HepG2 (cell line): ENCODE measurements around the gene CD79A. TPM values are rescaled to one million over a fixed set of nuclear protein-coding genes. Genes with fewer than 3 reads are reported as not detected.

Source experiments
- ATAC-seq: fragments of 200-7000 bp; cut with Tn5 transposase; 3 replicates; pipeline ENCODE4 v1.9.1; 2020; ENCODE audit warnings: mild to moderate bottlenecking, moderate library complexity
- BruUV-seq: library from RNA; stranded (reverse); fragments of 400-500 nt; replicated peaks from 2 replicates; lab custom pipeline; 2021; lab: Mats Ljungman, UMichigan
- CTCF ChIA-PET: fragments of 300-600 bp; formaldehyde crosslinking; extraction: SDS; loops from one replicate; lab custom pipeline; 2021; ENCODE audit warnings: low total read pairs, inconsistent platforms, low intra/inter-chr PET ratio; lab: Yijun Ruan, JAX
- POLR2A ChIA-PET: fragments of 350-600 bp; sonication (Branson Sonifier 250); formaldehyde crosslinking; loops from one replicate; lab custom pipeline; 2020; ENCODE audit warnings: antibody characterized with exemption, inconsistent platforms; lab: Yijun Ruan, JAX
- DNase-seq: peaks from one replicate; pipeline ENCODE4 v3.0.0-alpha.2; 2015; ENCODE audit warnings: low spot score
- FAIRE-seq: peaks from 3 replicates; lab custom pipeline; 2011; peaks lifted over from hg19 to GRCh38; lab: Jason Lieb, UNC
- H2AFZ ChIP-seq: one replicate; pipeline ENCODE4 v1.6.1; 2011; ENCODE audit warnings: low read length, inconsistent platforms
- H3K27ac ChIP-seq: fragments of 300-600 bp; 3 replicates; pipeline ENCODE4 v1.8.0; 2011; ENCODE audit warnings: mixed run types, mild to moderate bottlenecking, mixed read lengths, low read length, inconsistent platforms; ENCODE audit not compliant: insufficient read depth; ENCODE audit errors: extremely low read length
- H3K27me3 ChIP-seq, 2 experiments: fragments of 200-600 bp in 1 of 2; 2 replicates in 1 of 2; 3 replicates in 1 of 2; pipeline versions ENCODE4 v1.6.0 to v1.8.0; 2011; ENCODE audit warnings: low read length in 2 of 2, mild to moderate bottlenecking in 2 of 2, moderate library complexity in 2 of 2, inconsistent platforms in 1 of 2; ENCODE audit not compliant: insufficient read depth in 2 of 2, control insufficient read depth in 1 of 2
- H3K36me3 ChIP-seq, 2 experiments: fragments of 200-600 bp in 1 of 2; replicated peaks in 1 of 2; 2 replicates in 1 of 2; 3 replicates in 1 of 2; pipeline versions ENCODE4 v1.5.1 to v1.8.0; 2011; ENCODE audit warnings: low read length in 2 of 2, inconsistent platforms in 1 of 2; ENCODE audit not compliant: insufficient read depth in 2 of 2, control insufficient read depth in 1 of 2
- H3K4me1 ChIP-seq: 2 replicates; pipeline ENCODE4 v1.5.1; 2012; ENCODE audit warnings: low read length, inconsistent platforms; ENCODE audit not compliant: insufficient read depth
- H3K4me2 ChIP-seq: 2 replicates; pipeline ENCODE4 v1.6.0; 2011; ENCODE audit warnings: low read depth, low read length, inconsistent platforms
- H3K4me3 ChIP-seq, 3 experiments: fragments of 200-600 bp in 1 of 3; sonication (generic), shearing (Covaris generic) in 1 of 3; replicated peaks in 1 of 3; 2 replicates each; pipeline ENCODE4 v1.5.1; 2011 to 2016; ENCODE audit warnings: low read length in 3 of 3, inconsistent platforms in 2 of 3, low read depth in 2 of 3, mild to moderate bottlenecking in 2 of 3, control low read depth in 1 of 3, mixed read lengths in 1 of 3; ENCODE audit not compliant: insufficient read depth in 1 of 3
- H3K79me2 ChIP-seq: one replicate; pipeline ENCODE4 v1.6.1; 2011; ENCODE audit warnings: low read length, inconsistent platforms; ENCODE audit not compliant: insufficient read depth
- H3K9ac ChIP-seq: 2 replicates; pipeline ENCODE4 v1.6.0; 2011; ENCODE audit warnings: mild to moderate bottlenecking, low read depth, low read length, inconsistent platforms; ENCODE audit not compliant: insufficient read depth
- H3K9me3 ChIP-seq: 2 replicates; pipeline ENCODE4 v1.5.1; 2012; ENCODE audit warnings: mild to moderate bottlenecking, low read length
- H4K20me1 ChIP-seq: 2 replicates; pipeline ENCODE4 v1.6.0; 2011; ENCODE audit warnings: inconsistent platforms, mild to moderate bottlenecking, low read length, moderate library complexity; ENCODE audit not compliant: insufficient read depth
- CTCF ChIP-seq: sonication (generic); formaldehyde crosslinking; IDR thresholded peaks from 2 replicates; pipeline ENCODE4 v1.5.0; 2020; ENCODE audit warnings: mild to moderate bottlenecking, missing genetic modification reagents, moderate library complexity
- E2F5 ChIP-seq: sonication (generic); formaldehyde crosslinking; conservative IDR thresholded peaks from 2 replicates; pipeline ENCODE4 v1.4.0; 2020; ENCODE audit warnings: missing genetic modification reagents
- FOXJ3 ChIP-seq: sonication (generic); formaldehyde crosslinking; IDR thresholded peaks from 2 replicates; pipeline ENCODE4 v1.4.0; 2020; ENCODE audit warnings: missing genetic modification reagents, mild to moderate bottlenecking, borderline replicate concordance
- HOMEZ ChIP-seq: IDR thresholded peaks from 2 replicates; pipeline ENCODE4 v1.6.1; 2016; ENCODE audit warnings: low read depth
- JARID2 ChIP-seq: sonication (generic); formaldehyde crosslinking; IDR thresholded peaks from 2 replicates; pipeline ENCODE4 v1.8.1; 2023; ENCODE audit warnings: missing genetic modification reagents, inconsistent platforms; ENCODE audit not compliant: insufficient replicate concordance
- POLR2A ChIP-seq, 2 experiments: IDR thresholded peaks; 2 replicates each; pipeline ENCODE4 v1.6.1; 2011; ENCODE audit warnings: low read depth in 2 of 2, low read length in 2 of 2, mild to moderate bottlenecking in 1 of 2, moderate library complexity in 1 of 2; ENCODE audit not compliant: insufficient read depth in 1 of 2
- RBFOX2 ChIP-seq: fragments of 200-400 bp; formaldehyde crosslinking; IDR thresholded peaks from 2 replicates; pipeline ENCODE4 v1.6.1; 2017; ENCODE audit warnings: low read depth, mild to moderate bottlenecking, low read length
- ZNF343 ChIP-seq: sonication (generic); formaldehyde crosslinking; IDR thresholded peaks from 2 replicates; pipeline ENCODE4 v1.4.0; 2020; ENCODE audit warnings: mild to moderate bottlenecking, missing genetic modification reagents
- ZNF556 ChIP-seq: sonication (generic); formaldehyde crosslinking; IDR thresholded peaks from 2 replicates; pipeline ENCODE4 v1.4.0; 2020; ENCODE audit warnings: mild to moderate bottlenecking, missing genetic modification reagents, borderline replicate concordance
- ZNF597 ChIP-seq: sonication (generic); formaldehyde crosslinking; IDR thresholded peaks from 2 replicates; pipeline ENCODE4 v1.5.0; 2020; ENCODE audit warnings: missing genetic modification reagents
- ZNF660 ChIP-seq: sonication (generic); formaldehyde crosslinking; IDR thresholded peaks from 2 replicates; pipeline ENCODE4 v1.5.1; 2020; ENCODE audit warnings: mild to moderate bottlenecking, low read depth, missing genetic modification reagents, borderline replicate concordance
- WGBS: methylation state at CpG from one replicate; pipeline ENCODE4 v1.1.6; 2017; ENCODE audit warnings: low lambda C conversion rate; 5-methylcytosine and 5-hydroxymethylcytosine counted together
- in situ Hi-C: cut with HindIII; loops from 2 replicates; pipeline ENCODE4 v1.10.0; 2017; ENCODE audit warnings: low pct_unique_long_range_greater_than_20kb; ENCODE audit not compliant: extremely low pct_ligation_motif_present
- intact Hi-C: fragments of 100-400 bp; cut with micrococcal nuclease; formaldehyde crosslinking; loops from one replicate; pipeline ENCODE4 v1.10.0; 2022; ENCODE audit not compliant: unreplicated experiment
- polyA plus RNA-seq, 8 experiments: library from polyadenylated mRNA; depleted of rRNA in 3 of 8; stranded (reverse) in 7 of 8; unstranded in 1 of 8; fragments of >200 nt; fragmentation: Illumina TruSeq in 4 of 8; extraction: Trizol in 4 of 8; gene quantifications; 2 replicates each; pipeline versions ENCODE4 v1.2.1 to v1.2.3, GENCODE V29; 2011 to 2016; ENCODE audit warnings: low read depth in 4 of 8, missing spikeins in 1 of 8, mixed read lengths in 1 of 8; ENCODE audit not compliant: insufficient read depth in 1 of 8
- total RNA-seq, 5 experiments: library from RNA; depleted of rRNA; stranded (reverse); fragments of >200 nt; fragmentation: Illumina TruSeq; extraction: Trizol; gene quantifications; 2 replicates each; pipeline ENCODE4 v1.2.3, GENCODE V29; 2016; ENCODE audit warnings: low read depth in 1 of 5

Gene CD79A
- total and polyA plus RNA-seq, 2 of the 13 experiments (the other 11 are each of a cell fraction or from before 2014, with no cell fraction given): 0.24 to 0.33 TPM

- TF ChIP-seq HOMEZ (CRISPR knock-in tag): no peak
- no peak for TF ChIP-seq ZNF660
- TF ChIP-seq JARID2 (CRISPR knock-in tag): no peak
- peak in 1 of 2 experiments; percentile 7; a peak in 1 of 4 replicates for TF ChIP-seq POLR2A (IDR thresholded peaks at IDR 0.05; ENCODE audit: insufficient read depth in 1 of 2, low read depth in 2 of 2, low read length in 2 of 2)
- no peak for TF ChIP-seq E2F5 (CRISPR knock-in tag)
- TF ChIP-seq ZNF597 (CRISPR knock-in tag): no peak
- TF ChIP-seq, all 625 proteins: peak for 2
These were observed 15.2 kb upstream of the CD79A start (continued) for GRCh38 chr19:41861846-41862245.

GRCh38 chr19:41862445-41862986, 14.6 kb upstream of the CD79A start:
- in situ Hi-C loops: no loop called here
- ChIA-PET CTCF (no interaction called here), POLR2A (interaction anchor here (0.6 to 2.7 kb wide), 4 partner anchors 10 to 97 kb away, joined by 3 to 18 read pairs (median 5); partner anchors contain the start of gene RABAC1)
- no peak for FAIRE-seq
- peak overlapping the region; percentile 87 for H3K4me2 ChIP-seq
- H3K79me2 ChIP-seq: peaks cover 67% of the 10 kb centered on the region
- ATAC-seq: no peak
- no peaks in the 10 kb centered on the region for H3K9me3 ChIP-seq
- BruUV-seq: no TSS peak
- H2AFZ ChIP-seq: no peak overlapping the region
- WGBS: 77% methylated on average over 2 of the region's 2 CpGs
- intact Hi-C loops: no loop called here
- no peak overlapping the region for H3K27ac ChIP-seq
- no peak for DNase-seq
- H3K4me3 ChIP-seq: peak overlapping the region in 2 of 3 experiments; percentile 95 to 99; a peak in 5 of 6 replicates
- peaks cover 25 to 59% of the 10 kb centered on the region in 2 experiments for H3K36me3 ChIP-seq
- peak overlapping the region; percentile 99 for H3K9ac ChIP-seq
- H3K27me3 ChIP-seq: peaks cover 0 to 4% of the 10 kb centered on the region in 2 experiments; a peak in 1 of 5 replicates
- H4K20me1 ChIP-seq: peaks cover 61% of the 10 kb centered on the region
- no peak for TF ChIP-seq FOXJ3
- TF ChIP-seq ZNF343 (CRISPR knock-in tag): no peak
- TF ChIP-seq ZNF556 (CRISPR knock-in tag): no peak
- TF ChIP-seq CTCF (CRISPR knock-in tag): no peak
- 0 out of 2 replicates have a peak, but pooled peaks have one; percentile 9 for TF ChIP-seq RBFOX2
- peaks cover 68% of the 10 kb centered on the region for H3K4me1 ChIP-seq
